Skin epidermis (tissue), 12 donors: ENCODE results near the gene RNU1-4.
"Not testable (repeated sequence)": the region's sequence is repeated elsewhere in the genome, so short reads cannot be mapped to it uniquely, and the experiment has no call there.

Source experiments
- H3K27ac ChIP-seq, 21 experiments: fragments of 200-600 bp; sonication (generic) in 11 of 21; one replicate each; pipeline ENCODE4 v1.5.0; 2020; ENCODE audit warnings: mild to moderate bottlenecking in 3 of 21, inconsistent platforms in 2 of 21, moderate library complexity in 2 of 21
- H3K4me3 ChIP-seq, 7 experiments: fragments of 200-600 bp; sonication (generic) in 2 of 7; one replicate each; pipeline ENCODE4 v1.5.0; 2020; ENCODE audit warnings: inconsistent platforms in 2 of 7, mild to moderate bottlenecking in 2 of 7, moderate library complexity in 1 of 7

RNU1-4 gene

DNA sequence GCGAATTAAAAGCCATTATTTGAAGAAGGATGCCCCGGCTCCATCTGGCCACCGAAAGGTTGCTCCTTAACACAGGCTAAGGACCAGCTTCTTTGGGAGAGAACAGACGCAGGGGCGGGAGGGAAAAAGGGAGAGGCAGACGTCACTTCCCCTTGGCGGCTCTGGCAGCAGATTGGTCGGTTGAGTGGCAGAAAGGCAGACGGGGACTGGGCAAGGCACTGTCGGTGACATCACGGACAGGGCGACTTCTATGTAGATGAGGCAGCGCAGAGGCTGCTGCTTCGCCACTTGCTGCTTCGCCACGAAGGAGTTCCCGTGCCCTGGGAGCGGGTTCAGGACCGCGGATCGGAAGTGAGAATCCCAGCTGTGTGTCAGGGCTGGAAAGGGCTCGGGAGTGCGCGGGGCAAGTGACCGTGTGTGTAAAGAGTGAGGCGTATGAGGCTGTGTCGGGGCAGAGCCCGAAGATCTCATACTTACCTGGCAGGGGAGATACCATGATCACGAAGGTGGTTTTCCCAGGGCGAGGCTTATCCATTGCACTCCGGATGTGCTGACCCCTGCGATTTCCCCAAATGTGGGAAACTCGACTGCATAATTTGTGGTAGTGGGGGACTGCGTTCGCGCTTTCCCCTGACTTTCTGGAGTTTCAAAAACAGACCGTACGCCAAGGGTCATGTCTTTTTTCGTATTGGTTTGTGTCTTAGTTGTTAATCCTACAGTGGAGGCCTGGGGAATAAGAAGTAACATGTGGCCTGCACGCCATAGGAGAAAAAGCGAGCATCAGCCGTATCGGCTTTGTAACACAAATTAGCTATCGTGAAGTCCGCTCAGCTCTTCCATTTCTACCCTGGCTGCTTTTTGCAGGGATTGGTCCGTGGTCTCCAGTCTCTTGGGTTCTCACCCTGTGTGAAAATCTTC, at the start of gene RNU1-4:
RNU1-4 (plus strand) TSS at position 470 of the 918 bp plus-strand sequence.
- H3K4me3 ChIP-seq, H3K27ac ChIP-seq: not testable (repeated sequence)

DNA sequence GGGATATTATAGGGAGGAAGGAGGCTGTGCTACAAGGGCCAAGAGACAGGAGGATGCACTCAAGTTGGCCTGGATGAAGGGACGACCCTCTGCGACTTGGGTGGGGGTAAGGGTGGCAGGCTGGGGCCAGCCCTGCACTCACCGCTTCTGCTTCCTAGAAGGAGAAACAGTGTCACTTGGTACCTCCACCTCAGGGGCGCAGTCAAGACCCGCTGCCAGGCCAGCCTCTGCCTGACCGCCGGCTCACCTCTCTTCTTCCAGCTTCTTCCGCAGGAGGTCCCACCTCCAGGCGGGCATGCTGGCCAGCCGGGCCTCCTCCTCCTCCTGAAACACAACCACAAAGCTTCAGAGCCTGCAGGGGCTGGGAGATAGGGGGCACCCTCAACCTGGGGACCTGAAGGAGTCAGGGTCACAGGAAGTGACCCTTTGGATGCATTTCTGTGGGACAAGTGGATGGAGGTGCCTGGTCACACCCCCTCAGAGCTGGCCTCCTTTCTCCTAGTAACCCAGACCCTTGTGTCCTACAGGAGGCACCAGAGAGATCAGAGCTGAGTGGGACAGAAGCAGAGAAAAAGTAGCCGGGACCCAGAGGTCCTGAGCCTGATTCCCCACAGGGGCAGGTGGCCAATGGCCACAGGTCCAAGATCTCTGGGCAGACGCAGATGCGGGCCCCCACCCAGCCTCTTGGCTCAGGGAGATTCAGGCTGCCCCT, 49.2 kb upstream of the RNU1-4 start:
- not testable (repeated sequence) for H3K27ac ChIP-seq, H3K4me3 ChIP-seq

DNA sequence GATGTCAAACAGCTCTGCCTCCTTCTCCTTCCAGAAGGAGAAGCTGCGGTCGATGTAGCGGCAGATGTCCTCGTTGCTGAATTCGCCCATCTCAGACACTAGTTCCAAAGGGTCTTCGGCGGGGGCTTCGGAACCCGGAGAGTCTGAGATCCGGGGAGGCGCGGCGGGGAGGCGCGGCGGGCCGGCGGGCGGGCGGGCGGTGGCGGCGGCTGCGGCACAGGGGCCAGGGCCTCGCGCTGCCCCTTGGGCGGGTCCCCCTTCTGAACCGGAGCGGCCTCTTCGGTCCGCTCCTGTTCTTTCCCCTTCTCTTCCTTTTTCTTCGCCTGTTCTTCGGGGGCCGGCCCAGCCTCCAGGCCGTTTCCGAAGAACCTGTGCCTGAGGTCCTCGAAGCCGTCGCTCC, 48.0 kb upstream of the RNU1-4 start:
- H3K4me3 ChIP-seq, H3K27ac ChIP-seq: not testable (repeated sequence)

DNA sequence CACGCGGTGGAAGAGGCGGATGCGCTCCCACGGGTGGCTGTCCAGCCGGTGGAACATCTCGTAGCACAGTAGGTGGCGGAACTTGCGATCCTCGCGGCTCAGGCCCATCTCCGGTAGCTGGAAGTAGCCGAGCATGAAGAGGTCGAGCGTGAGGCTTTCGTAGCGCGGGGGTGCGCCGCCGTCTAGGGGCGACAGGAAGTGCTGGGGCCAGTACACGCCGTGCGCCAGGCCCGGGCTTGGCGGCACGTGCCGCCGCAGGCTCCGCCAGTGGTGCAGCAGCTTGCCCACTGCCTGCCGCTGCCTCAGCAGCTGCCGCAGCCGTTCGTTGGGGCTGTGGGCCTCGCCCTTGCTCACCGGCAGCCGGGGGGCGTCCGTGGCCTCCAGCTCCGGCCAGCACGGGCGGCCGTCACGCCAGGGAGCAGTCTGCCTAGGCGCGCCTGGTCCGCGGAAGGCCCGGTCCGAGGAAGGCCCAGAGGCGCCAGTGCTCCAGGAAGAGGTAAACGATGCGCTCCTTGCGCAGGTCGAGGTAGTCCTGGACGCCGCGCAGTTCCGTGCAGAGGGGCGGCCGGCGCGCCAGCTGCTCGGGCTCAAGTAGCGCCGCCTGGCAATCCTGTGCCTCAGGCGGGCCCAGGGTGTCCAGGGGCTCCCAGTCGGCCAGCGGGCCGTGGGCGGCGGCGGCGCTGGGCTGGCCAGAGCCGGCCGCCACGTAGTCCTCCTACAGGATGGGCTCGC, 47.4 kb upstream of the RNU1-4 start:
- H3K27ac ChIP-seq, H3K4me3 ChIP-seq: not testable (repeated sequence)

DNA sequence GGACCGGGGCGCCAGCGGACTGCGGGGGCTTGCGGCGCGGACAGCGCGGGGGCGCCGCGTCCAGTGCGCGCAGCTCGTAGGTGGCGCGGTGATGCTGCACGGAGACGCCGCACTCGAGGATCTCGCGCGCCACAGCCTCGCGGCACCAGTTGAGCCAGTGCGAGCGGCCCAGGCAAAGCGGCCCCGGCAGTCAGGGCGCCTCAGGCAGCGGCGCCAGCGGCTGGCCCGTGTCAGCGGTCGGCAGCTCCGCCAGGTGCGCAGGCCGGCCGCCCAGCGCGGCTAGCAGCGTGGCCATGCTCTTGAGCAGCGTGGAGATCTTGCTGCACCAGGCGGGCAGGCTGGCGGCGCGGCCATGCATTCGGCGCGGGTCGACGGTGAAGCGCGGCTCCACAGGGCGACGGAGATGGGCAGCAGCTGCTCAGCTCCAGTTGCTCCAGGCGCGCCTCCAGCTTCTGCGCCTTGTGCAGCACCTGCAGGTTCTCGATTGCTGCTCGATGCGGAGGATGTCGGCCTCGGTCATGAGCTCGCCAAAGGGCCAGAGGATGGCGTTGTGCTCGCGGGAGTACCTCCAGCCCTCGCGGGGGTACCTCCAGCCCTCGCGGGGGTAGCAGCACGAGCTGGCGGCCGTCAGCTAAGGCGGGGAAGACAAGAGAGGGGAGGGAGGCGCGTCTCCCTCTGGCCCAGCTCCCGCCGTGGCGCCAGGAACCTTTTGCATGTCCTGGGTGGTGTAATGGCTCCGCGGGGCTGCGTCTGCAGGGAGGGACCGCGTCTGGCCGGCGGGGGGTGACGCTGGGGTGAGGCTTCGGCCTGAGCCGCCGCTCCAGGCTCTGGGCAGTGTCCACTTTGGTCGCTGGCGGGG, 46.6 kb upstream of the RNU1-4 start:
- H3K4me3 ChIP-seq, H3K27ac ChIP-seq: not testable (repeated sequence)

DNA sequence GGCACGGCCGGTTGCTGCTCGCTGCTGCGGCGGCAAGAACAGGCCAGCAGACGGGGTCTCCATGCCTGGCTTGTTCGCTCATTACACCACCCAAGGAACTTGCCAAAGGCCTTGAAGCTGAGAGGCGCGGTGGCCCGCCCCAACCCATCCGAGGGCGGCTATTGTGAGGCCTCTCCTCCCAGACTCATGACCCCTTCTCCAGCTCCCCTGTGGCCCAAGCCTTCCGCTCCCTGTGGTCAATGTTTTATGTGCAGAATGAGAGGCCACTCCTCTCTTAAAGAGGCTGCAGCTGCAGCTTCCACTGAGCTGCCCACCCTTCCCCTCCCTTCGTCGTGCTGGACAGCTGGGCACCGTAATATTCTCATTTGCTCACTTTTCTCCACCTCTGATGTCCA, 46.0 kb upstream of the RNU1-4 start:
- H3K4me3 ChIP-seq: not testable (repeated sequence)

DNA sequence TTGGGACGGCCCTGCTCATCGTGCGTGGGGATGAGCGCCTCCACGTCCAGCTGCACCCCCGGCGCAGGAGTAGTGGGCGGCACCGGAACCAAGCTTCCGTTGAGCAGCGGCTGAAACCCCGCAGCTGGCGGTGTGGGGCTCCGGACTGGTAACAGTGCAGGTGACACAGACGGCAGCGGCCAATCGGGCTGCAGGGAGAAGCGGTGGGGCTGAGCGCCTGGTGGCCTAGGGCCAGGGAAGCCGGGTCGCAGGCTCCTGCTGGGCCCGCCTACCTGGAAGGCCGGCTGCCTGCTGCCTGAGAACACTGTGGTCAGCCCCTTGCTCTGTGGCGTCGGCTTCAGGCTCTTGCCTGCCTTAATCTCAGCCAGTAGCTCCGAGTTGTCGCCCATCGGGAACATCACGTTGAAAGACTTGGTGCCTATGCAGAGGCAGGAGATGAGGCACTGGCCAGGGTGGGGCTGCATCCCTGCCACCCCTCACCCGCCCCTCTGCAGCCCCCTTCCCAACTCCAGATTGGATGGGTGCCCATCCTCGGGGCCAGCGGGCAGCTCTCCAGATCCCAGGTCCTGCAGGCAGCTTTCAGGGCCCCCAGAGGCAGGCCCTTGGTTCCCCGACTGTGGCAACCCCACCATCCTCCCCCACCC, 43.7 kb upstream of the RNU1-4 start:
- H3K4me3 ChIP-seq, H3K27ac ChIP-seq: not testable (repeated sequence)

More for the DNA sequence above, 46.0 kb upstream of the RNU1-4 start:
- not testable (repeated sequence) for H3K27ac ChIP-seq

DNA sequence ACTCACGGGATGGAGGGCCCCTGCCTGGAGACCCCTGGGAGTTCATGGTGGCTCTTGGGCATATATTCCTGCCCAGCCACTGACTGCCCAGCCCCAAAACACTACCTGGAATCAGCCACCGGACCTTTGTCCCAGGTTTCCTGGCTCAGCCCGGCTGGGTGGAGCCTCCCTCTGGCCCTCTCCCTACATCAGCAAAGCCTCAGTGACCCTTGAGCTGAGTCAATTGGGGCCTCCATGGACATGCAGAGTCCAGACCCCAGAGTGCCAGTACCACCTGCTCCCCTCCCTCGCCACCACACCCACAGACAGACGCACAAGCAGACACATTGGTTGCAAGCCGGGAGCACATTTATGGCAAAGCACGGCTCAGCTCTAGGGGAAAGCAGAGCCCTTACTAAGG, 43.2 kb upstream of the RNU1-4 start:
- not testable (repeated sequence) for H3K4me3 ChIP-seq, H3K27ac ChIP-seq

DNA sequence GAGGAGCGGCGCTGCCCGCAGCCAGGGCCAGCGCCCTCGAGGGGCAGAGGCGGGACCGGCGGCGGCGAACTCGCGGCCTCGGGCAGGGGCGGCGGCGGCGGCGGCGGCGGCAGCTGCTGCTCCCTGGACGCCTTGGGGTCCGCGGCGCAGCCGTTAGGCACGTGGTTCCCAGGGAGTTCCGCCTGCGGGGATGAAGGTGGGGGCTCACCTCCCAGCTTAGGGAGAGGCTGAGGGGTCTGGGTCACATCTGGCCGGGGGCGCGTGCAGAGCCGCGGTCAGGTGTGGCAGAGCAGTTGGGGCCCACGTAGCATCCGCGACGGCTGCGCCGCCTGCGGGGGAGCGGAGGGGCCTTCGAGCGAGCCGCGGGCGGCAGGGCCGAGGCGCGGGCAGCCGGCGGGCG, 40.9 kb upstream of the RNU1-4 start:
- H3K27ac ChIP-seq, H3K4me3 ChIP-seq: not testable (repeated sequence)

DNA sequence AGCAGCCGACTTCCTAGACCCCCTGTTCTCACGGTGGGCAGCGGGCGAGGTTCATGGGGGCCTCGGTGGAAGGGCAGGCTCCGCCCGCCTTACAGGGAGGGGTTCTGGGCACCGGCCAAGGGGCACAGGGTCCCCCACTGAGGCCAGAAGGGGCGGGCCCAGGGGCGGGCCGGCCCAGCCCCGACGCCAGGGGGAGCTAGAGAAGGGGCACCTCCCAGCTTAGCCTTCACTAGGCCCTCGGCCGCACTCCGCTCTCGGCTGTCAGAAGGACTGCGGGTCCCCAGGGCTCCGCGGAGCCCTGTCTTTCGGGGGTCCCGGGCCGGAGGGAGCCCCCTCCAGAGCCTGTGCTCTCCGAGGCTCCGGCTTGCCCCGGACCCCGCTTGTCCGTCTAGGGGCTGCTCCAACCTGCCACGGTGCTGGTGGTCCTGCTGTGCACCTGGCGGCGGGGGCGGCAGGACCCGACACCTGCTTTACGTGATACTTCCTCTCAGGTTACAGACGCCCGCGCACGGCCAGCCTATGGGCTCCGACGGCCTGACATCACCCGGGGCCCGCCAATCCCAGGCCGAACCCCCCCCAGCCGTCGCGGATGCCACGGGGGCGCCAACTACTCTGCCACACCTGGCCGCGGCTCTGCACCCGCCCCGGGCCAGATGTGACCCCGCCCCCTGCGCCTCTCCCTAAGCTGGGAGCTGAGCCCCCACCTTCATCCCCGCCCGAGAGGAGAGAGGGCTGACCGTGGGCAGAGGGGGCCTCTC, 40.0 kb upstream of the RNU1-4 start:
- H3K27ac ChIP-seq: not testable (repeated sequence)

DNA sequence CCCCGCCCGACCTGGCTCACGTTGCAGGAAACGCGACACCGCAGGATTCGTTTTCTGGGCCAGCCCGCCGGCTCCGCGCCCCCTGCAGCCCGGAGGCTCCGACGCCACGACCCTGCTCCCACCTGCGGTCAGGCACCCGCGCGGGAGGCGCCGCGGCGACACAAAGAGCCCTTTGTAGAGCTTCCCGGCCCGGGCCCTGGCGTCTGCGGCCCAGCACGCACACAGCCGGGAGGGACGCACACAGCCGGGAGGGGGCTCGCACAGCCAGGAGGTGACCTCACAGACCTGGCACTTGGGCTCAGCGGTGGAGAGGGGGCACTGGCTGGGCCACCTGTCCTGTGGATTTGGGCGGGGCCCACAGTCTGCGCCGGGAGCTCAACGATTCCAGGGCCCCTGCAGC, 39.1 kb upstream of the RNU1-4 start:
- not testable (repeated sequence) for H3K4me3 ChIP-seq, H3K27ac ChIP-seq

More for the DNA sequence above, 40.0 kb upstream of the RNU1-4 start:
- not testable (repeated sequence) for H3K4me3 ChIP-seq

DNA sequence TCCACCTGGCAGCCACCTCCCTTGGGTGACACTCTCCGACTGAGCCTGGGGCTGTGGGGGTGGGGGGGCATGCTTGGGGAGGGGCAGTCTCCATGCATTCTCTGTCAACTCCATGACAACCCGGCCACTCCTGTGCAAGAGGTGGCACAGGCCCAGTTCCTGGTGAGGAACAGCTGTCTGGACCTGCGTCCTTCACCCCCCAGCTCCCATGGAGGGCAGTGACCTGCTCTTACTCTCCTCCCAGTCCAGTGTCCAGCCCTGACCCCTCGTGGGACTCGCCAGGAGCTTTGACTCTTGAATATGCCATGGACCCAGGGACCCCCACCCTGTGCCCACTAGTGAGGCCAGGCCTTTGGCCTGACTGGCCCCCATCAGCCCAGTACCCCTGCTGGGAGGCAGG, 38.0 kb upstream of the RNU1-4 start:
- H3K4me3 ChIP-seq, H3K27ac ChIP-seq: not testable (repeated sequence)

DNA sequence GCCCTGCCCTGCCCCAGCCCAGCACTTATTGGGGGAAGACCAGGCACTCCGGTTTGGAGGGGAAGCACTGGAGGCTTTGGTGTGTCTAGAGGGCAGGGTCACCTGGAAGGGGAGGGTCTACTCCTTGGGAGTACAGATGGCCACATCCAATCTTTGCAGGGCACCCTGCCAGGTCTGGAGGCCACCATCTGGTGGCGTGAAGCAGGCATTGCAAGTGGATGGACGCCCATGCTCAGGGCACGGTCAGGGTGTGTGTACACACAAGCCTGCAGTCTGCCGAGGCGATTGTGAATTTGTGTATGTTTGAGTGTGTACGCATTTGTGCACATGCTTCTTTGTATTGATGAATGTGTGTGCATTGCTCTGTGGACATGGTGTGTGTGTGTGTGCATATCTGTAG, 37.2 kb upstream of the RNU1-4 start:
- not testable (repeated sequence) for H3K27ac ChIP-seq

DNA sequence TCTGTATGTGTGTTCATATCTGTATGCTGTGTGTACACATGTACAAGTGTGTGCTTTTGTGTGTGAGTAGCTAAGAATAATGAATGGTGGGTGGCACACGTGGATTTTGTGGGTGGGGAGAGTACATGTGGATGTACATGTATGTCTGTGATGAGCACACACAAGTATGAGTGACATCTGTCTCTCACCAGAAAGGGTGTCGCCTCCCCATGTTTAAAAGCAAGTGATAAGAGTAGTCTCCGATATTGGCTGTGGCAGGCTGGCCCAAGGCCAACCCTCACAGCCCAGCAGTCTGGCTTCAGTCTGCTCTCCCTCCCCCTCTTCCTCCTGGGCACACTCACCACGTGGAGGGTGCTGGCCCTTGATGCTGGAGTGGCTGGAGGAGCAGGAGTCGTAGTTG, 36.7 kb upstream of the RNU1-4 start:
- not testable (repeated sequence) for H3K4me3 ChIP-seq, H3K27ac ChIP-seq

More for the DNA sequence above, 37.2 kb upstream of the RNU1-4 start:
- not testable (repeated sequence) for H3K4me3 ChIP-seq

DNA sequence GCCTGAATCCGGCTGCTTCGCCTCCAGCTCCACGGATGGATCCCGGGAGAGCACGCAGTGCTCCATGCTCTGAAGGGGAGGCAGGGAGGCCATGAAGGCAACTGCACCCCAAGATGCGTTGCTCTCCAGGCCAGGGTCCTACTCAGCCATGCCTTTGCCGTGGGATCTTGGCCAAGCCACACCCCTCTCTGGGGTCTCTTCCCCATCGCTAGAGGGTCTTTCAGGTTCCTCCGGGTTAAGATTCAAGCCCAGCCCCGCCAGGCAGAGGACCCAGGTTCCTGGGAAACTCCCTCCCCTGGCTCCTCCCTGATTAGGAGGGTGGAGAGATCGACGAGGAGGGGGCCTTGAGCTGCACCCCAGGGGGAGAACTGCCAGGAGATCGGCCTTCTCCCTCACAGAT, 36.2 kb upstream of the RNU1-4 start:
- not testable (repeated sequence) for H3K4me3 ChIP-seq, H3K27ac ChIP-seq

DNA sequence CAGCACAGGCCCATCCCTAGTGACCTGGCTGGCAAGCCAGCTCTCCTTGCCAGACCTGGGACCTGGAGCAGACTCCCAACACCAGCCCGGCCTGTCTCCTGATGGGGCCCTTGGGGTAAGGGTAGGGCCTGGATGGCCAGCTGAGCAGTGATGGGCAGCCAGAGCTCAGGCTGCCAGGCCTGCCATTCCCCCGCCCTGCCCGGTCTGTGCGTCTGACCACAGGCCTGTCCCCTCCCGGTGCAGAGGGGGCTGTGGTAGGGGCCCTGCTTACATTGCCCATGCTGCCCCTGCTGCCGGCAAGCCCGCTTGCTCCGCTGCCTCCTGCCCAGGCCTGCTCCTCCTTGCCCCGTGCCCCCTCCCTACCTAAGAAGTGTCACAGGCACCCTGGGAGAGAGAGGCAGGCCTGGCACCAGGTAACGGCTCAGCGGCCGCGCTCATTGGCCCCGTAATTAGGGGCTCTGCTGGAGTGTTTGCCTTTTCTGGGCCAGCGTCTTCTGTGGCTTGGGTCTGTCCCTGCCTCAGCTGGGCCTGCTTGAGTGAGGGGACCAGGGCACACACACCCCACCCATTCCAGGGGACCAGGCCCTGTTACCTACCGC, 35.7 kb upstream of the RNU1-4 start:
- H3K4me3 ChIP-seq, H3K27ac ChIP-seq: not testable (repeated sequence)

DNA sequence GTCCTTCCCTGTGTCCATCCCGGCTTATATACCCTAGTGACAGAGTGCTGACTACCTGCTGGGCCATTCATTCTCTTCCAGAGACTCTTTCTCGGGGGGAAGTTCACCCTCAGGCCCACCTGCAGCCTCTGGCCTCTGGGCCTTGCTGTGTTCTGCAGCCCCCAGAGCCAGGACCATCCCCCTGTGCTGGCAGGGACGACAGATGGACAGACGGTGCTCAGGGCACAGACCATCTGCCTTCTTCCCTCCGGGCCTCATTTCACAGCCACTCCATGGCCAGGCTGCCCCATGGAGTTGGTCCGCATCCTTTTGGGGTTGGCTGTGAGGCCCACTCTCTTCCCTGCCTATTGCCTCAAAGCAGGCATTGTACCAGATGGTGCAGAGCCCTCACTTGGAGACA, 34.0 kb upstream of the RNU1-4 start:
- H3K27ac ChIP-seq, H3K4me3 ChIP-seq: not testable (repeated sequence)
